GM06990 (cell line): ENCODE measurements around the gene BRMS1L.

Experiments used
- DNase-seq: peaks from one replicate; pipeline ENCODE4 v3.0.0-alpha.2; 2011; ENCODE audit not compliant: insufficient read length; ENCODE audit errors: extremely low read depth
- H3K27me3 ChIP-seq: replicated peaks from 2 replicates; pipeline ENCODE4 v1.6.0; 2011; ENCODE audit warnings: low read length; ENCODE audit not compliant: control insufficient read depth, insufficient read depth
- H3K36me3 ChIP-seq: 2 replicates; pipeline ENCODE4 v1.5.1; 2011; ENCODE audit warnings: low read length; ENCODE audit not compliant: control insufficient read depth, insufficient read depth
- H3K4me3 ChIP-seq: replicated peaks from 2 replicates; pipeline ENCODE4 v1.5.1; 2011; ENCODE audit warnings: low read depth, mild to moderate bottlenecking, control low read depth, low read length
- CTCF ChIP-seq: IDR thresholded peaks from 2 replicates; pipeline ENCODE4 v1.5.1; 2011; ENCODE audit warnings: low read length, control low read depth, mild to moderate bottlenecking, inconsistent platforms; ENCODE audit not compliant: insufficient read depth, poor library complexity, severe bottlenecking

The BRMS1L gene

GRCh38 chr14:35789651-35790050 lies 36.5 kb upstream of the BRMS1L start:
- Histone ChIP-seq H3K27me3 (no peaks in the 10 kb centered on the region), H3K36me3 (no peaks in the 10 kb centered on the region), H3K4me3 (no peak overlapping the region)
- TF ChIP-seq CTCF, result no peak
- no peak for DNase-seq

- no peaks in the 10 kb centered on the region for H3K27me3 ChIP-seq
- TF ChIP-seq CTCF, result no peak
Observed at GRCh38 chr14:35797796-35798195, 28.3 kb upstream of the BRMS1L start.

GRCh38 chr14:35806006-35806907 lies 19.9 kb upstream of the BRMS1L start:
- Histone ChIP-seq H3K36me3 (no peaks in the 10 kb centered on the region), H3K4me3 (no peak overlapping the region), H3K27me3 (no peaks in the 10 kb centered on the region)
- no peak for TF ChIP-seq CTCF
- no peak for DNase-seq

More at GRCh38 chr14:35797796-35798195, 28.3 kb upstream of the BRMS1L start:
- Histone ChIP-seq H3K4me3 (no peak overlapping the region), H3K36me3 (no peaks in the 10 kb centered on the region)
- DNase-seq, result no peak

- Histone ChIP-seq H3K4me3 (peak overlapping the region; percentile 66), H3K27me3 (no peaks in the 10 kb centered on the region), H3K36me3 (no peaks in the 10 kb centered on the region)
- DNase-seq, result no peak
- TF ChIP-seq CTCF, result no peak
Observed at GRCh38 chr14:35807131-35807961, 18.8 kb upstream of the BRMS1L start.

GRCh38 chr14:35808076-35808637 lies 18.0 kb upstream of the BRMS1L start:
- no peak for TF ChIP-seq CTCF
- H3K4me3 ChIP-seq, result peak overlapping the region; percentile 66
- no peaks in the 10 kb centered on the region for H3K36me3 ChIP-seq
- no peaks in the 10 kb centered on the region for H3K27me3 ChIP-seq
- no peak for DNase-seq
